MM.1S (cell line): ENCODE results near the gene HSPA1L.
A peak's percentile ranks its signal among the peaks of the same experiment; 100 is the strongest.

Experiments
- DNase-seq: peaks from one replicate; pipeline ENCODE4 v3.0.0-alpha.2; 2015
- H2AFZ ChIP-seq: fragments of 300-600 bp; sonication (generic); 2 replicates; pipeline ENCODE4 v1.6.0; 2016; ENCODE audit warnings: antibody characterized with exemption, low read length
- H3F3A ChIP-seq: fragments of 300-600 bp; sonication (generic); 2 replicates; pipeline ENCODE4 v1.6.1; 2016; ENCODE audit warnings: mild to moderate bottlenecking, antibody characterized with exemption, low read length, moderate library complexity, mixed read lengths; ENCODE audit not compliant: insufficient read depth
- H3K27ac ChIP-seq: fragments of 300-600 bp; sonication (generic); 2 replicates; pipeline ENCODE4 v1.5.1; 2016; ENCODE audit warnings: mild to moderate bottlenecking, low read length
- H3K27me3 ChIP-seq: fragments of 300-600 bp; sonication (generic); replicated peaks from 2 replicates; pipeline ENCODE4 v1.6.0; 2016; ENCODE audit warnings: low read length; ENCODE audit not compliant: insufficient read depth
- H3K36me3 ChIP-seq: fragments of 300-600 bp; sonication (generic); replicated peaks from 2 replicates; pipeline ENCODE4 v1.6.1; 2016; ENCODE audit warnings: mild to moderate bottlenecking, low read length, mixed read lengths; ENCODE audit not compliant: insufficient read depth
- H3K4me1 ChIP-seq: fragments of 300-600 bp; sonication (generic); 2 replicates; pipeline ENCODE4 v1.6.1; 2016; ENCODE audit warnings: low read length, mixed read lengths
- H3K4me2 ChIP-seq: fragments of 300-600 bp; sonication (generic); 2 replicates; pipeline ENCODE4 v1.6.0; 2016; ENCODE audit warnings: low read depth, low read length
- H3K4me3 ChIP-seq: fragments of 300-600 bp; sonication (generic); 2 replicates; pipeline ENCODE4 v1.5.1; 2016; ENCODE audit warnings: low read length, mixed read lengths
- H3K79me2 ChIP-seq: fragments of 300-600 bp; sonication (generic); 2 replicates; pipeline ENCODE4 v1.6.1; 2016; ENCODE audit warnings: mixed run types, low read length, mixed read lengths
- H3K9ac ChIP-seq: fragments of 300-600 bp; sonication (generic); 2 replicates; pipeline ENCODE4 v1.6.1; 2016; ENCODE audit warnings: low read length, mixed read lengths
- H3K9me2 ChIP-seq: fragments of 300-600 bp; sonication (generic); replicated peaks from 2 replicates; pipeline ENCODE4 v1.6.1; 2016; ENCODE audit warnings: mild to moderate bottlenecking, low read length, mixed read lengths; ENCODE audit not compliant: insufficient read depth
- H3K9me3 ChIP-seq: fragments of 300-600 bp; sonication (generic); replicated peaks from 2 replicates; pipeline ENCODE4 v1.6.1; 2016; ENCODE audit warnings: mild to moderate bottlenecking, low read length, mixed read lengths; ENCODE audit not compliant: insufficient read depth
- H4K20me1 ChIP-seq: fragments of 300-600 bp; sonication (generic); 2 replicates; pipeline ENCODE4 v1.6.1; 2016; ENCODE audit warnings: mild to moderate bottlenecking, low read length, moderate library complexity, mixed read lengths; ENCODE audit not compliant: insufficient read depth
- CTCF ChIP-seq: fragments of 300-600 bp; sonication (generic); IDR thresholded peaks from 2 replicates; pipeline ENCODE4 v1.5.1; 2016; ENCODE audit warnings: antibody characterized with exemption, low read length, mixed read lengths
- EZH2 ChIP-seq: fragments of 300-600 bp; sonication (generic); optimal IDR thresholded peaks from 2 replicates; pipeline ENCODE3; 2017; ENCODE audit warnings: low read depth, mild to moderate bottlenecking, antibody characterized with exemption, low read length, mixed read lengths
- EZH2phosphoT487 ChIP-seq: fragments of 300-600 bp; sonication (generic); IDR thresholded peaks from 2 replicates; pipeline ENCODE4 v1.6.1; 2018; ENCODE audit warnings: antibody characterized with exemption, low read length

Gene HSPA1L

GRCh38 chr6:31765910-31766794 lies 48.9 kb downstream of the HSPA1L start:
- Histone ChIP-seq H3K4me2 (no peak overlapping the region), H3K27ac (no peak overlapping the region), H3K36me3 (no peaks in the 10 kb centered on the region), H3K79me2 (no peaks in the 10 kb centered on the region), H3K4me1 (peaks cover 16% of the 10 kb centered on the region), H3K27me3 (no peaks in the 10 kb centered on the region), H3K9ac (no peak overlapping the region), H3K9me3 (no peaks in the 10 kb centered on the region), H4K20me1 (no peaks in the 10 kb centered on the region), H3K9me2 (no peaks in the 10 kb centered on the region), H3F3A (peaks cover 3% of the 10 kb centered on the region; the same call in 1 of the 2 replicates), H3K4me3 (no peak overlapping the region), H2AFZ (no peak overlapping the region)
- DNase-seq = no peak
- TF ChIP-seq EZH2phosphoT487 (no peak), CTCF (no peak), EZH2 (no peak)

GRCh38 chr6:31765559-31765909 lies 49.5 kb downstream of the HSPA1L start:
- no peak for DNase-seq
- TF ChIP-seq EZH2phosphoT487 (no peak), EZH2 (no peak), CTCF (no peak)
- no peaks in the 10 kb centered on the region for H4K20me1 ChIP-seq
- no peak overlapping the region for H3K4me3 ChIP-seq
- H3K4me2 ChIP-seq = no peak overlapping the region
- H3F3A ChIP-seq = no peaks in the 10 kb centered on the region; the same call in 1 of the 2 replicates
- peaks cover 16% of the 10 kb centered on the region for H3K4me1 ChIP-seq
- no peak overlapping the region for H3K27ac ChIP-seq
- H3K79me2 ChIP-seq = no peaks in the 10 kb centered on the region
- H3K36me3 ChIP-seq = no peaks in the 10 kb centered on the region
- H3K27me3 ChIP-seq = no peaks in the 10 kb centered on the region
- H2AFZ ChIP-seq = no peak overlapping the region
- no peak overlapping the region for H3K9ac ChIP-seq
- no peaks in the 10 kb centered on the region for H3K9me2 ChIP-seq
- no peaks in the 10 kb centered on the region for H3K9me3 ChIP-seq

GRCh38 chr6:31764198-31764597 lies 50.9 kb downstream of the HSPA1L start:
- no peaks in the 10 kb centered on the region for H3K9me2 ChIP-seq
- H3K27me3 ChIP-seq = no peaks in the 10 kb centered on the region
- H3K4me1 ChIP-seq = peaks cover 16% of the 10 kb centered on the region
- peak overlapping the region; percentile 36; the same call in 1 of the 2 replicates for H3K27ac ChIP-seq
- H3K9ac ChIP-seq = no peak overlapping the region; the same call in 1 of the 2 replicates
- no peak overlapping the region for H2AFZ ChIP-seq
- no peak for DNase-seq
- TF ChIP-seq EZH2 = no peak
- TF ChIP-seq EZH2phosphoT487 = no peak
- no peak for TF ChIP-seq CTCF
- H3K9me3 ChIP-seq = no peaks in the 10 kb centered on the region
- H4K20me1 ChIP-seq = no peaks in the 10 kb centered on the region
- no peaks in the 10 kb centered on the region for H3K36me3 ChIP-seq
- H3K4me2 ChIP-seq = peak overlapping the region; percentile 2; the same call in 1 of the 2 replicates
- H3F3A ChIP-seq = no peaks in the 10 kb centered on the region; the same call in 1 of the 2 replicates
- no peaks in the 10 kb centered on the region for H3K79me2 ChIP-seq
- H3K4me3 ChIP-seq = no peak overlapping the region
